Neural cell (in vitro differentiated cells): ENCODE measurements around the gene LETM1. TPM values are rescaled to one million over a fixed set of nuclear protein-coding genes. Genes with fewer than 3 reads are reported as not detected.

Experiments
- H2AFZ ChIP-seq: fragments of 200-600, 300-800 bp; sonication (generic), shearing (Covaris generic); 2 replicates; pipeline ENCODE4 v1.6.0; 2014; ENCODE audit warnings: low read depth, mild to moderate bottlenecking, antibody characterized with exemption, low read length, moderate library complexity
- H3F3A ChIP-seq: fragments of 200-600 bp; shearing (Covaris generic); 2 replicates; pipeline ENCODE4 v1.6.1; 2016; ENCODE audit warnings: mild to moderate bottlenecking, moderate library complexity, mixed read lengths, antibody characterized with exemption, low read length; ENCODE audit not compliant: insufficient read depth, poor library complexity, severe bottlenecking
- H3K27ac ChIP-seq: fragments of 200-600, 300-800 bp; sonication (generic), shearing (Covaris generic); 2 replicates; pipeline ENCODE4 v1.5.1; 2014; ENCODE audit warnings: mild to moderate bottlenecking, low read length, moderate library complexity
- H3K27me3 ChIP-seq: fragments of 300-800, 200-600 bp; sonication (generic), shearing (Covaris generic); 2 replicates; pipeline ENCODE4 v1.6.0; 2014; ENCODE audit warnings: mild to moderate bottlenecking, low read depth, low read length, moderate library complexity; ENCODE audit not compliant: insufficient read depth
- H3K36me3 ChIP-seq: fragments of 300-800, 200-600 bp; sonication (generic), shearing (Covaris generic); 2 replicates; pipeline ENCODE4 v1.5.1; 2014; ENCODE audit warnings: mild to moderate bottlenecking, antibody characterized with exemption, low read length, moderate library complexity; ENCODE audit not compliant: insufficient read depth
- H3K4me2 ChIP-seq: fragments of 300-800, 200-600 bp; sonication (generic), shearing (Covaris generic); 2 replicates; pipeline ENCODE4 v1.6.0; 2014; ENCODE audit warnings: mild to moderate bottlenecking, low read length
- H3K4me3 ChIP-seq: fragments of 300-800, 200-600 bp; sonication (generic), shearing (Covaris generic); 2 replicates; pipeline ENCODE4 v1.5.1; 2014; ENCODE audit warnings: mild to moderate bottlenecking, low read length, moderate library complexity
- H3K79me2 ChIP-seq: fragments of 200-600 bp; shearing (Covaris generic); replicated peaks from 2 replicates; pipeline ENCODE4 v1.6.0; 2014; ENCODE audit warnings: mild to moderate bottlenecking, low read length, moderate library complexity; ENCODE audit not compliant: insufficient read depth
- H3K9ac ChIP-seq: fragments of 300-800, 200-600 bp; sonication (generic), shearing (Covaris generic); 2 replicates; pipeline ENCODE4 v1.6.1; 2016; ENCODE audit warnings: mild to moderate bottlenecking, low read length, mixed read lengths
- H3K9me2 ChIP-seq: fragments of 200-600 bp; shearing (Covaris generic); 2 replicates; pipeline ENCODE4 v1.6.1; 2016; ENCODE audit warnings: mild to moderate bottlenecking, low read length, mixed read lengths; ENCODE audit not compliant: insufficient read depth
- H3K9me3 ChIP-seq: fragments of 200-600, 300-800 bp; sonication (generic), shearing (Covaris generic); 2 replicates; pipeline ENCODE4 v1.6.1; 2016; ENCODE audit warnings: mild to moderate bottlenecking, mixed run types, low read length, moderate library complexity, mixed read lengths
- H4K20me1 ChIP-seq: fragments of 200-600 bp; shearing (Covaris generic); 2 replicates; pipeline ENCODE4 v1.6.1; 2016; ENCODE audit warnings: mild to moderate bottlenecking, mixed run types; ENCODE audit not compliant: insufficient read depth
- CTCF ChIP-seq: fragments of 450-650 bp; IDR thresholded peaks from 2 replicates; pipeline ENCODE4 v1.5.1; 2014; ENCODE audit warnings: antibody characterized with exemption, mild to moderate bottlenecking, moderate library complexity; ENCODE audit not compliant: poor library complexity, severe bottlenecking
- EP300 ChIP-seq: fragments of 450-650 bp; conservative IDR thresholded peaks from 2 replicates; pipeline ENCODE4 v1.6.1; 2014; ENCODE audit warnings: antibody characterized with exemption, mild to moderate bottlenecking, moderate library complexity; ENCODE audit not compliant: poor library complexity, severe bottlenecking
- EZH2 ChIP-seq: fragments of 200-600, 300-800 bp; shearing (Covaris generic), sonication (generic); IDR thresholded peaks from 2 replicates; pipeline ENCODE4 v1.6.1; 2014; ENCODE audit warnings: antibody characterized with exemption, low read length, borderline replicate concordance, mild to moderate bottlenecking; ENCODE audit not compliant: insufficient read depth, poor library complexity, severe bottlenecking
- MXI1 ChIP-seq: fragments of 450-650 bp; conservative IDR thresholded peaks from 2 replicates; pipeline ENCODE4 v1.6.1; 2014; ENCODE audit warnings: antibody characterized with exemption, mild to moderate bottlenecking; ENCODE audit not compliant: poor library complexity, severe bottlenecking
- POLR2AphosphoS5 ChIP-seq: IDR thresholded peaks from 2 replicates; pipeline ENCODE4 v1.6.1; 2012
- RAD21 ChIP-seq: fragments of 450-650 bp; conservative IDR thresholded peaks from 2 replicates; pipeline ENCODE4 v1.6.1; 2014; ENCODE audit warnings: antibody characterized with exemption, mild to moderate bottlenecking, moderate library complexity
- REST ChIP-seq: IDR thresholded peaks from 2 replicates; pipeline ENCODE4 v1.6.1; 2012; ENCODE audit warnings: borderline replicate concordance
- SMC3 ChIP-seq: fragments of 450-650 bp; conservative IDR thresholded peaks from 2 replicates; pipeline ENCODE4 v1.6.1; 2014; ENCODE audit warnings: antibody characterized with exemption, mild to moderate bottlenecking, moderate library complexity; ENCODE audit not compliant: poor library complexity
- TAF1 ChIP-seq: IDR thresholded peaks from 2 replicates; pipeline ENCODE4 v1.6.1; 2012; ENCODE audit warnings: low read depth
- polyA plus RNA-seq: library from polyadenylated mRNA; depleted of rRNA; stranded (reverse); fragments of >200 nt; gene quantifications from 2 replicates; pipeline ENCODE4 v1.2.3, GENCODE V29; 2014

LETM1 gene
- polyA plus RNA-seq, 1 donor from 2014 or later: 38.9 TPM

DNA sequence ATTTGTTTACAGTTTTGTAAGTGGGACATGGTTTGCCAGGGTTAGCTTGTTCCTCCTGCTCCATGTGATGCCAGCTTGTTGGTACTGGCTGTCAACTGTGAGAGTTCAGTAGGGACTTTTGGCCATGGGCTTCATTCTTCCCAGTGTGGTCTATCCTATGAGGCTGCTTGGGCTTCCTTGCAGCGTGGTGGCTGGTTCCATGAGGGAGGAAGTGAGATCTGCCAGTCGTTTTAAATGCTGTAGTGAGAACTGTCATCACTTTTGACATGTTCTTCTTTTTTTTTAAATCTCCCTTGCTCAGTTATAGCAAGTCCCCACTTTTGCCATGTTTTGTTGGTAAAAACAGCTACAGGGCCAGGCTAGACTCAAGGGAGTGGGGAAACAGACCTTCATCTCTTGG is 31.1 kb upstream of the LETM1 start:
- H2AFZ ChIP-seq: no peak overlapping the region
- no peaks in the 10 kb centered on the region for H4K20me1 ChIP-seq
- no peaks in the 10 kb centered on the region for H3K9me2 ChIP-seq
- no peak overlapping the region for H3K27ac ChIP-seq
- H3K79me2 ChIP-seq: peaks cover 75% of the 10 kb centered on the region
- no peak overlapping the region for H3K4me3 ChIP-seq
- no peaks in the 10 kb centered on the region for H3F3A ChIP-seq
- no peak for TF ChIP-seq EZH2
- TF ChIP-seq TAF1: no peak
- no peak for TF ChIP-seq CTCF
- no peaks in the 10 kb centered on the region for H3K9me3 ChIP-seq
- H3K4me2 ChIP-seq: no peak overlapping the region
- no peaks in the 10 kb centered on the region for H3K27me3 ChIP-seq
- H3K36me3 ChIP-seq: no peaks in the 10 kb centered on the region
- H3K9ac ChIP-seq: no peak overlapping the region

DNA sequence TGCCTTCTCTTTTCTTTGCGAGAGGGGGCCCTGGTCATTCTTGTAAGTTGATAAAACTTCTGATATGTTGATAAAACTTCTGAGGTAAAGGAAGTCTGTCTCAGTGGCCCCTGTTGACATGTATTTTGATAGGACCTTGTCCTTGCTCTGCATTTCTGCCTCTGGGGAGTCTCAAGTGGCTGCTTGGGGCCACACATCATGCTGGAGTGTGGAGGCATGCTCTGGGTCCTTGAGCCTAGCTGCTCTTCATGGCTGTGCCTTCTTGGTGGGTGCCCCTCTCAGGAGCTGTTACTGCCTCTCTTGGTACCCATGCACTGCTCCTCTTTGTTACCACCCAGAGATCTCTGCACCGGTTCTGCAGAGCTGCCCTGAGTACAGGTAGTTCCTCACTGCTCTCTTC is 29.5 kb upstream of the LETM1 start:
- no peaks in the 10 kb centered on the region for H3K9me2 ChIP-seq
- no peaks in the 10 kb centered on the region for H4K20me1 ChIP-seq

More for the DNA sequence above, 29.5 kb upstream of the LETM1 start:
- H3K36me3 ChIP-seq: no peaks in the 10 kb centered on the region
- no peaks in the 10 kb centered on the region for H3K9me3 ChIP-seq
- no peaks in the 10 kb centered on the region for H3K27me3 ChIP-seq
- TF ChIP-seq REST (no peak), RAD21 (no peak), MXI1 (no peak), EZH2 (no peak), TAF1 (no peak), CTCF (no peak), EP300 (no peak), POLR2AphosphoS5 (no peak), SMC3 (no peak)
- no peak overlapping the region for H3K4me3 ChIP-seq
- no peak overlapping the region for H3K27ac ChIP-seq
- no peak overlapping the region for H3K9ac ChIP-seq
- no peak overlapping the region for H3K4me2 ChIP-seq
- H3K79me2 ChIP-seq: peaks cover 78% of the 10 kb centered on the region
- no peaks in the 10 kb centered on the region for H3F3A ChIP-seq
- H2AFZ ChIP-seq: no peak overlapping the region
